DOHH2 (cell line): ENCODE results near the gene STK32C.

ENCODE experiments used
- EZH2phosphoT487 ChIP-seq: fragments of 200-600 bp; sonication (generic); IDR thresholded peaks from 2 replicates; pipeline ENCODE4 v1.6.1; 2017; ENCODE audit warnings: borderline replicate concordance, mild to moderate bottlenecking, antibody characterized with exemption, low read length, moderate library complexity, mixed read lengths
- TF ChIP-seq, protein P1 (sequence below): fragments of 200-600 bp; sonication (generic); IDR thresholded peaks from one replicate; pipeline ENCODE4 v1.5.1; 2014; ENCODE audit warnings: antibody characterized with exemption, mild to moderate bottlenecking, low read depth, low read length; ENCODE audit not compliant: poor library complexity, severe bottlenecking

GRCh38 chr10:132303361-132304115, 4.2 kb downstream of the STK32C start:
- TF ChIP-seq EZH2phosphoT487, result no peak
- TF ChIP-seq, protein P1, sequence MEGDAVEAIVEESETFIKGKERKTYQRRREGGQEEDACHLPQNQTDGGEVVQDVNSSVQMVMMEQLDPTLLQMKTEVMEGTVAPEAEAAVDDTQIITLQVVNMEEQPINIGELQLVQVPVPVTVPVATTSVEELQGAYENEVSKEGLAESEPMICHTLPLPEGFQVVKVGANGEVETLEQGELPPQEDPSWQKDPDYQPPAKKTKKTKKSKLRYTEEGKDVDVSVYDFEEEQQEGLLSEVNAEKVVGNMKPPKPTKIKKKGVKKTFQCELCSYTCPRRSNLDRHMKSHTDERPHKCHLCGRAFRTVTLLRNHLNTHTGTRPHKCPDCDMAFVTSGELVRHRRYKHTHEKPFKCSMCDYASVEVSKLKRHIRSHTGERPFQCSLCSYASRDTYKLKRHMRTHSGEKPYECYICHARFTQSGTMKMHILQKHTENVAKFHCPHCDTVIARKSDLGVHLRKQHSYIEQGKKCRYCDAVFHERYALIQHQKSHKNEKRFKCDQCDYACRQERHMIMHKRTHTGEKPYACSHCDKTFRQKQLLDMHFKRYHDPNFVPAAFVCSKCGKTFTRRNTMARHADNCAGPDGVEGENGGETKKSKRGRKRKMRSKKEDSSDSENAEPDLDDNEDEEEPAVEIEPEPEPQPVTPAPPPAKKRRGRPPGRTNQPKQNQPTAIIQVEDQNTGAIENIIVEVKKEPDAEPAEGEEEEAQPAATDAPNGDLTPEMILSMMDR, result no peak
